Measurements from ENCODE around the gene SIT1. TPM values are rescaled to one million over a fixed set of nuclear protein-coding genes. Genes with fewer than 3 reads are reported as not detected.

The SIT1 gene
- total RNA-seq, 2 experiments from 2014 or later, result 174 to 195 TPM

- ATAC-seq (ENCODE audit: low read depth) (peak; percentile 40), DNase-seq (peak; percentile 93)
- no peaks in the 10 kb centered on the region for H3K9me3 Mint-ChIP-seq
- peak within 1 kb of the TSS; percentile 97 for H3K27ac Mint-ChIP-seq
- H3K4me3 Mint-ChIP-seq, result peak within 1 kb of the TSS; percentile 93
- POLR2A ChIA-PET, result interaction anchor here (0.7 to 3.1 kb wide), 17 partner anchors 12 to 525 kb away, joined by 3 to 29 read pairs (median 5); partner anchors contain the start of genes ARHGEF39, ATOSB, CCDC107 and CREB3
- no peaks in the 10 kb centered on the region for H3K27me3 Mint-ChIP-seq
- peaks cover 7% of the 10 kb centered on the region for H3K36me3 Mint-ChIP-seq
- peaks cover 31% of the 10 kb centered on the region for H3K4me1 Mint-ChIP-seq
These were observed 46.0 kb downstream of the SIT1 start, which contains the start of gene TESK1 for GRCh38 chr9:35604578-35605350. TSS of gene TESK1 (plus strand) at chr9:35605262. CDS start at chr9:35605620, 358 bp downstream.

- Mint-ChIP-seq H3K4me3 (peak overlapping the region; percentile 93), H3K9me3 (no peaks in the 10 kb centered on the region), H3K36me3 (peaks cover 7% of the 10 kb centered on the region), H3K4me1 (peaks cover 31% of the 10 kb centered on the region), H3K27me3 (no peaks in the 10 kb centered on the region), H3K27ac (peak overlapping the region; percentile 97)
- DNase-seq (peak; percentile 96), ATAC-seq (ENCODE audit: low read depth) (peak; percentile 86)
- POLR2A ChIA-PET, result interaction anchor here (0.6 to 3.1 kb wide), 17 partner anchors 13 to 538 kb away, joined by 3 to 17 read pairs (median 5); partner anchors contain the start of genes ARHGEF39, ATOSB, CREB3 and FAM221B
These were observed 46.6 kb downstream of the SIT1 start for GRCh38 chr9:35603986-35604577.

- Mint-ChIP-seq H3K36me3 (peaks cover 7% of the 10 kb centered on the region), H3K27me3 (no peaks in the 10 kb centered on the region), H3K9me3 (no peaks in the 10 kb centered on the region), H3K4me1 (peaks cover 31% of the 10 kb centered on the region), H3K4me3 (peak overlapping the region; percentile 93), H3K27ac (peak overlapping the region; percentile 97)
- no peak for ATAC-seq (ENCODE audit: low read depth)
- no peak for DNase-seq
- POLR2A ChIA-PET, result interaction anchor here (0.6 to 3.1 kb wide), 8 partner anchors 43 to 537 kb away, joined by 3 to 17 read pairs (median 5); partner anchors contain the start of genes ARHGEF39, CREB3, FAM221B and SPAG8
These were observed 47.2 kb downstream of the SIT1 start for GRCh38 chr9:35603506-35603985.

- POLR2A ChIA-PET, result no interaction called here
These were observed 50.7 kb downstream of the SIT1 start for GRCh38 chr9:35599763-35600604.

More at GRCh38 chr9:35599763-35600604, 50.7 kb downstream of the SIT1 start:
- no peak overlapping the region for H3K27ac Mint-ChIP-seq
- DNase-seq (no peak), ATAC-seq (ENCODE audit: low read depth) (no peak)
- H3K36me3 Mint-ChIP-seq, result peaks cover 6% of the 10 kb centered on the region
- H3K4me3 Mint-ChIP-seq, result no peak overlapping the region
- H3K27me3 Mint-ChIP-seq, result no peaks in the 10 kb centered on the region
- H3K4me1 Mint-ChIP-seq, result peaks cover 17% of the 10 kb centered on the region
- H3K9me3 Mint-ChIP-seq, result peaks cover 1% of the 10 kb centered on the region

Small RNAs within 50 kb of the gene (microRNA-seq; reads per million reads assigned to microRNA genes)
- gene MIR4667, result not detected

Other genes with a start within 250 kb of the SIT1 start
- gene RUSC2, start 160.8 kb downstream of the SIT1 start, total RNA-seq, result 1 to 10 TPM; 2.1 to 2.3 TPM
- 10 to 100 TPM; 42.2 to 42.8 TPM for gene TESK1, start 45.7 kb downstream of the SIT1 start, total RNA-seq
- 10 to 100 TPM; 15.3 to 18.4 TPM for gene CD72, start 32.5 kb downstream of the SIT1 start, total RNA-seq
- over 10,000 TPM; 10,447 to 10,452 TPM for gene RMRP, start 7.1 kb upstream of the SIT1 start, total RNA-seq
- 10 to 100 TPM; 32.7 to 36.3 TPM for gene CCDC107, start 7.4 kb upstream of the SIT1 start, total RNA-seq
- gene ARHGEF39, start 14.3 kb upstream of the SIT1 start, total RNA-seq, result 10 to 100 TPM; 13.1 to 13.4 TPM
- 1 to 10 TPM in 1 of 2 experiments, under 1 TPM in 1; 0.86 to 1.2 TPM for gene CA9, start 23.0 kb upstream of the SIT1 start, total RNA-seq
- gene TPM2, start 39.0 kb upstream of the SIT1 start, total RNA-seq, result 10 to 100 TPM; 35.7 to 36.9 TPM
- 100 to 1,000 TPM; 381 to 388 TPM for gene TLN1, start 81.3 kb upstream of the SIT1 start, total RNA-seq
- gene CREB3, start 81.7 kb upstream of the SIT1 start, total RNA-seq, result 10 to 100 TPM; 21.1 to 24.1 TPM
- 10 to 100 TPM; 60.1 to 62.2 TPM for gene GBA2, start 98.3 kb upstream of the SIT1 start, total RNA-seq
- gene RGP1, start 98.4 kb upstream of the SIT1 start, total RNA-seq, result 10 to 100 TPM; 26.9 to 29.1 TPM
- gene MSMP, start 103.3 kb upstream of the SIT1 start, total RNA-seq, result not detected
- 10 to 100 TPM; 13.5 to 13.7 TPM for gene NPR2, start 140.7 kb upstream of the SIT1 start, total RNA-seq
- gene SPAG8, start 161.3 kb upstream of the SIT1 start, total RNA-seq, result 1 to 10 TPM; 3.4 to 4.6 TPM
- 10 to 100 TPM; 54.3 to 56.4 TPM for gene HINT2, start 164.1 kb upstream of the SIT1 start, total RNA-seq
- not detected for gene FAM221B, start 177.8 kb upstream of the SIT1 start, total RNA-seq
- gene TMEM8B, start 178.3 kb upstream of the SIT1 start, total RNA-seq, result 1 to 10 TPM; 5.9 to 6.1 TPM
- not detected for gene OR13J1, start 219.5 kb upstream of the SIT1 start, total RNA-seq

Measured in activated naive CD8-positive, alpha-beta T cell treated with anti-CD3 and anti-CD28 coated beads, Interleukin-2, amount 10 ng/mL, durations not matched to agents 7 days and 5 days (primary cell).